BE2C (cell line): ENCODE data around the gene ITGA1.

Experiments used
- DNase-seq: peaks from one replicate; pipeline ENCODE4 v3.0.0-alpha.2; 2020
- H3K27me3 ChIP-seq: fragments of 250-450 bp; sonication (Bioruptor Pico); 2 replicates; pipeline ENCODE4 v1.5.1; 2020; ENCODE audit warnings: mild to moderate bottlenecking
- H3K36me3 ChIP-seq: fragments of 250-450 bp; sonication (Bioruptor Pico); 2 replicates; pipeline ENCODE4 v1.5.1; 2020; ENCODE audit warnings: mild to moderate bottlenecking
- H3K4me1 ChIP-seq: fragments of 250-450 bp; sonication (Bioruptor Pico); 2 replicates; pipeline ENCODE4 v1.5.1; 2020
- H3K4me3 ChIP-seq: 2 replicates; pipeline ENCODE4 v1.5.1; 2011; ENCODE audit warnings: low read depth, low read length
- H3K9me3 ChIP-seq: fragments of 250-450 bp; sonication (Bioruptor Pico); 2 replicates; pipeline ENCODE4 v1.5.1; 2020
- CTCF ChIP-seq: IDR thresholded peaks from 2 replicates; pipeline ENCODE4 v1.5.1; 2012; ENCODE audit warnings: mild to moderate bottlenecking, low read depth, low read length

The ITGA1 gene

GRCh38 chr5:52987711-52988331 is 200.1 kb downstream of the ITGA1 start:
- no peak for DNase-seq
- Histone ChIP-seq H3K36me3 (no peaks in the 10 kb centered on the region), H3K4me1 (no peaks in the 10 kb centered on the region), H3K4me3 (no peak overlapping the region), H3K27me3 (peaks cover 52% of the 10 kb centered on the region), H3K9me3 (no peaks in the 10 kb centered on the region)
- no peak for TF ChIP-seq CTCF

GRCh38 chr5:52988335-52989024 is 200.8 kb downstream of the ITGA1 start:
- H3K27me3 ChIP-seq = peaks cover 49% of the 10 kb centered on the region
- DNase-seq = no peak
- peak overlapping the region; percentile 66 for H3K4me3 ChIP-seq
- no peak for TF ChIP-seq CTCF
- no peaks in the 10 kb centered on the region for H3K4me1 ChIP-seq
- H3K36me3 ChIP-seq = no peaks in the 10 kb centered on the region
- no peaks in the 10 kb centered on the region for H3K9me3 ChIP-seq

GRCh38 chr5:52989025-52989780 is 201.5 kb downstream of the ITGA1 start, which contains the start of gene ITGA2:
Gene ITGA2 (plus strand): TSS chr5:52989352. CDS start chr5:52989469, 117 bp downstream.
- Histone ChIP-seq H3K27me3 (peaks cover 51% of the 10 kb centered on the region), H3K36me3 (no peaks in the 10 kb centered on the region), H3K4me3 (peak within 1 kb of the TSS; percentile 66), H3K9me3 (no peaks in the 10 kb centered on the region), H3K4me1 (no peaks in the 10 kb centered on the region)
- peak; percentile 33 for DNase-seq
- no peak for TF ChIP-seq CTCF

GRCh38 chr5:52989781-52990527 is 202.2 kb downstream of the ITGA1 start:
- peaks cover 53% of the 10 kb centered on the region for H3K27me3 ChIP-seq

GRCh38 chr5:52990528-52990925 is 202.8 kb downstream of the ITGA1 start:
- no peaks in the 10 kb centered on the region for H3K9me3 ChIP-seq
- no peaks in the 10 kb centered on the region for H3K36me3 ChIP-seq
- TF ChIP-seq CTCF = no peak
- H3K4me3 ChIP-seq = no peak overlapping the region
- DNase-seq = no peak
- H3K27me3 ChIP-seq = peaks cover 53% of the 10 kb centered on the region
- H3K4me1 ChIP-seq = no peaks in the 10 kb centered on the region

More at GRCh38 chr5:52989781-52990527, 202.2 kb downstream of the ITGA1 start:
- no peak; the same call in 1 of the 2 replicates for TF ChIP-seq CTCF
- H3K4me1 ChIP-seq = no peaks in the 10 kb centered on the region
- peak; percentile 24 for DNase-seq
- no peaks in the 10 kb centered on the region for H3K36me3 ChIP-seq
- H3K4me3 ChIP-seq = peak overlapping the region; percentile 66
- no peaks in the 10 kb centered on the region for H3K9me3 ChIP-seq
